Upper lobe of right lung (tissue), 1 donor: ENCODE results near the gene OR6C1. TPM values are rescaled to one million over a fixed set of nuclear protein-coding genes. Genes with fewer than 3 reads are reported as not detected.
"Not testable (repeated sequence)": the region's sequence is repeated elsewhere in the genome, so short reads cannot be mapped to it uniquely, and the experiment has no call there.

Experiments
- ATAC-seq: fragments of 200-7000 bp; cut with Tn5 transposase; one replicate; pipeline ENCODE4 v1.9.1; 2020; ENCODE audit warnings: mild to moderate bottlenecking, moderate library complexity
- DNase-seq: peaks from one replicate; pipeline ENCODE4 v3.0.0-alpha.2; 2020
- H3K27ac ChIP-seq: fragments of 200-600 bp; one replicate; pipeline ENCODE4 v1.8.0; 2022
- H3K27me3 ChIP-seq: fragments of 200-600 bp; one replicate; pipeline ENCODE4 v1.8.0; 2022; ENCODE audit warnings: mild to moderate bottlenecking
- H3K36me3 ChIP-seq: fragments of 200-600 bp; one replicate; pipeline ENCODE4 v1.8.0; 2022
- H3K4me1 ChIP-seq: fragments of 200-600 bp; one replicate; pipeline ENCODE4 v1.8.0; 2022
- H3K4me3 ChIP-seq: fragments of 200-600 bp; one replicate; pipeline ENCODE4 v1.8.0; 2022; ENCODE audit warnings: mild to moderate bottlenecking
- H3K9me3 ChIP-seq: fragments of 200-600 bp; one replicate; pipeline ENCODE4 v1.8.0; 2022
- CTCF ChIP-seq: fragments of 200-600 bp; IDR thresholded peaks from one replicate; pipeline ENCODE4 v1.8.0; 2022; ENCODE audit warnings: antibody characterized with exemption
- intact Hi-C: fragments of 100-400 bp; cut with DNase I; formaldehyde crosslinking; loops from one replicate; pipeline ENCODE4 v1.11.0; 2022
- total RNA-seq: library from RNA; stranded (reverse); fragmentation: NEBNext Ultra II Directional; extraction: Animal tissue kit (Norgen Biotek cat#: 25700); gene quantifications from one replicate; pipeline ENCODE4 v1.2.1, GENCODE V29; 2021
- donor health status: DM: no; HTN: yes; CAD: no; lungs with severe emphysema.

The OR6C1 gene
- total RNA-seq, 1 donor from 2014 or later = not detected

- Histone ChIP-seq H3K27me3 (no peaks in the 10 kb centered on the region), H3K36me3 (no peaks in the 10 kb centered on the region), H3K27ac (no peak within 1 kb of the TSS), H3K4me3 (no peak within 1 kb of the TSS), H3K9me3 (no peaks in the 10 kb centered on the region), H3K4me1 (no peaks in the 10 kb centered on the region)
- intact Hi-C loops = no loop called here
- no peak for ATAC-seq
- no peak for DNase-seq
- no peak for TF ChIP-seq CTCF
These were observed 16.3 kb downstream of the OR6C1 start, which contains the start of gene OR6C3 for GRCh38 chr12:55330446-55330845. OR6C3 (plus strand) TSS chr12:55330746; CDS start chr12:55331701, 955 bp downstream.

- intact Hi-C loops = no loop called here
These were observed 21.9 kb downstream of the OR6C1 start for GRCh38 chr12:55336002-55336401.

GRCh38 chr12:55355338-55355737 is 41.2 kb downstream of the OR6C1 start:
- H3K4me3 ChIP-seq, H3K4me1 ChIP-seq, H3K27me3 ChIP-seq, intact Hi-C loops, H3K9me3 ChIP-seq, DNase-seq, ATAC-seq, H3K36me3 ChIP-seq, H3K27ac ChIP-seq: not testable (repeated sequence)

More at GRCh38 chr12:55336002-55336401, 21.9 kb downstream of the OR6C1 start:
- H3K4me3 ChIP-seq = no peak overlapping the region
- H3K36me3 ChIP-seq = no peaks in the 10 kb centered on the region
- no peak overlapping the region for H3K27ac ChIP-seq
- no peaks in the 10 kb centered on the region for H3K27me3 ChIP-seq
- no peaks in the 10 kb centered on the region for H3K9me3 ChIP-seq
- no peaks in the 10 kb centered on the region for H3K4me1 ChIP-seq
- TF ChIP-seq CTCF = no peak
- no peak for DNase-seq
- no peak for ATAC-seq

- no peak for DNase-seq
- ATAC-seq = no peak
- Histone ChIP-seq H3K4me1 (no peaks in the 10 kb centered on the region), H3K4me3 (no peak within 1 kb of the TSS), H3K27me3 (no peaks in the 10 kb centered on the region), H3K27ac (no peak within 1 kb of the TSS), H3K9me3 (no peaks in the 10 kb centered on the region), H3K36me3 (no peaks in the 10 kb centered on the region)
- intact Hi-C loops = no loop called here
- TF ChIP-seq CTCF = no peak
These were observed 48.5 kb downstream of the OR6C1 start, which contains the start of gene OR6C75 for GRCh38 chr12:55362675-55363074. OR6C75 (plus strand) TSS chr12:55362975; CDS start chr12:55365111, 2,136 bp downstream.

- intact Hi-C loops = no loop called here
- no peaks in the 10 kb centered on the region for H3K27me3 ChIP-seq
- no peak for ATAC-seq
These were observed 50.9 kb downstream of the OR6C1 start for GRCh38 chr12:55365086-55365485.

More at GRCh38 chr12:55365086-55365485, 50.9 kb downstream of the OR6C1 start:
- Histone ChIP-seq H3K27ac (no peak overlapping the region), H3K4me3 (no peak overlapping the region), H3K9me3 (no peaks in the 10 kb centered on the region), H3K36me3 (no peaks in the 10 kb centered on the region), H3K4me1 (no peaks in the 10 kb centered on the region)
- no peak for TF ChIP-seq CTCF
- DNase-seq = no peak

Other genes starting within 250 kb of the OR6C1 start
- gene OR9K2, start 187.9 kb upstream of the OR6C1 start, total RNA-seq = not detected
- not detected for gene OR10A7, start 93.3 kb upstream of the OR6C1 start, total RNA-seq
- gene OR6C74, start 69.7 kb upstream of the OR6C1 start, total RNA-seq = not detected
- gene OR6C6, start 17.8 kb upstream of the OR6C1 start, total RNA-seq = not detected
- gene OR6C3, start 16.4 kb downstream of the OR6C1 start, total RNA-seq = not detected
- gene OR6C75, start 48.6 kb downstream of the OR6C1 start, total RNA-seq = not detected
- not detected for gene OR6C65, start 86.2 kb downstream of the OR6C1 start, total RNA-seq
- not detected for gene OR6C76, start 111.9 kb downstream of the OR6C1 start, total RNA-seq
- not detected for gene OR6C2, start 129.7 kb downstream of the OR6C1 start, total RNA-seq
- not detected for gene OR6C70, start 155.8 kb downstream of the OR6C1 start, total RNA-seq
- not detected for gene OR6C68, start 178.0 kb downstream of the OR6C1 start, total RNA-seq
- gene OR6C4, start 235.3 kb downstream of the OR6C1 start, total RNA-seq = not detected